ENCODE results near the gene LLGL1. TPM values are rescaled to one million over a fixed set of nuclear protein-coding genes. Genes with fewer than 3 reads are reported as not detected.

Gene LLGL1
- 25.3 TPM for total RNA-seq

- DNase-seq (ENCODE audit: low spot score in 2 of 2): peak; percentile 85 to 98
- intact Hi-C loops (cut with DNase I): loop anchor here (1.0 to 5.0 kb wide), 3 partner anchors 35 to 87 kb away; partner anchors contain the start of genes ALKBH5, MIEF2 and TOP3A
- Histone ChIP-seq H3K27ac (peak within 1 kb of the TSS; percentile 45 to 56), H3K4me1 (peaks cover 4 to 14% of the 10 kb centered on the region in 2 donors), H3K27me3 (no peaks in the 10 kb centered on the region), H3K9me3 (no peaks in the 10 kb centered on the region), H3K36me3 (no peaks in the 10 kb centered on the region), H3K4me3 (peak within 1 kb of the TSS; percentile 69 to 74)
- TF ChIP-seq CTCF (IDR thresholded peaks at IDR 0.05): no peak
Observed at GRCh38 chr17:18225121-18225641, at the start of gene LLGL1. Gene LLGL1, plus strand, starts transcription at chr17:18225635. Its CDS starts 48 bp downstream, at chr17:18225683.

GRCh38 chr17:18176176-18176575, 49.3 kb upstream of the LLGL1 start:
- Histone ChIP-seq H3K4me3 (no peak overlapping the region), H3K27me3 (no peaks in the 10 kb centered on the region), H3K27ac (no peak overlapping the region), H3K4me1 (no peaks in the 10 kb centered on the region), H3K36me3 (no peaks in the 10 kb centered on the region), H3K9me3 (no peaks in the 10 kb centered on the region)
- DNase-seq (ENCODE audit: low spot score in 2 of 2): no peak
- TF ChIP-seq CTCF (IDR thresholded peaks at IDR 0.05): no peak
- intact Hi-C loops (cut with DNase I): no loop called here

GRCh38 chr17:18177133-18177532, 48.3 kb upstream of the LLGL1 start:
- Histone ChIP-seq H3K4me3 (no peak overlapping the region), H3K4me1 (peaks cover 2 to 6% of the 10 kb centered on the region in 2 donors), H3K27ac (no peak overlapping the region), H3K9me3 (no peaks in the 10 kb centered on the region), H3K27me3 (no peaks in the 10 kb centered on the region), H3K36me3 (no peaks in the 10 kb centered on the region)
- no peak for TF ChIP-seq CTCF (IDR thresholded peaks at IDR 0.05)
- intact Hi-C loops (cut with DNase I): no loop called here
- no peak for DNase-seq (ENCODE audit: low spot score in 2 of 2)

- no peak for TF ChIP-seq CTCF (IDR thresholded peaks at IDR 0.05)
- H3K4me3 ChIP-seq: no peak overlapping the region
- no peaks in the 10 kb centered on the region for H3K27me3 ChIP-seq
- H3K9me3 ChIP-seq: no peaks in the 10 kb centered on the region
- no peaks in the 10 kb centered on the region for H3K36me3 ChIP-seq
- peaks cover 7% of the 10 kb centered on the region in 2 donors for H3K4me1 ChIP-seq
- H3K27ac ChIP-seq: no peak overlapping the region
- DNase-seq (ENCODE audit: low spot score in 2 of 2): no peak
- intact Hi-C loops (cut with DNase I): no loop called here
Observed at GRCh38 chr17:18177722-18178121, 47.7 kb upstream of the LLGL1 start.

GRCh38 chr17:18179196-18179595, 46.2 kb upstream of the LLGL1 start:
- no peaks in the 10 kb centered on the region for H3K27me3 ChIP-seq
- H3K9me3 ChIP-seq: no peaks in the 10 kb centered on the region
- no peak overlapping the region for H3K4me3 ChIP-seq
- H3K4me1 ChIP-seq: peaks cover 7% of the 10 kb centered on the region in 2 donors
- no peaks in the 10 kb centered on the region for H3K36me3 ChIP-seq
- no peak for TF ChIP-seq CTCF (IDR thresholded peaks at IDR 0.05)
- no peak overlapping the region for H3K27ac ChIP-seq
- intact Hi-C loops (cut with DNase I): no loop called here
- no peak for DNase-seq (ENCODE audit: low spot score in 2 of 2)

GRCh38 chr17:18179804-18180203, 45.6 kb upstream of the LLGL1 start:
- TF ChIP-seq CTCF (IDR thresholded peaks at IDR 0.05): no peak
- peaks cover 7% of the 10 kb centered on the region in 2 donors for H3K4me1 ChIP-seq
- H3K4me3 ChIP-seq: no peak overlapping the region
- intact Hi-C loops (cut with DNase I): loop anchor here (5.0 to 10.0 kb wide), 4 partner anchors 93 to 485 kb away; partner anchors contain the start of genes DRC3, DRG2, SHMT1 and TOM1L2
- H3K9me3 ChIP-seq: no peaks in the 10 kb centered on the region
- no peak for DNase-seq (ENCODE audit: low spot score in 2 of 2)
- H3K27ac ChIP-seq: no peak overlapping the region
- H3K36me3 ChIP-seq: no peaks in the 10 kb centered on the region
- H3K27me3 ChIP-seq: no peaks in the 10 kb centered on the region
